ENCODE measurements around the gene CRYGC. TPM values are rescaled to one million over a fixed set of nuclear protein-coding genes. Genes with fewer than 3 reads are reported as not detected.

The CRYGC gene
- total and polyA plus RNA-seq, 2 of the 8 experiments (the other 6 are each of a cell fraction or from before 2014, with no cell fraction given): not detected

DNA sequence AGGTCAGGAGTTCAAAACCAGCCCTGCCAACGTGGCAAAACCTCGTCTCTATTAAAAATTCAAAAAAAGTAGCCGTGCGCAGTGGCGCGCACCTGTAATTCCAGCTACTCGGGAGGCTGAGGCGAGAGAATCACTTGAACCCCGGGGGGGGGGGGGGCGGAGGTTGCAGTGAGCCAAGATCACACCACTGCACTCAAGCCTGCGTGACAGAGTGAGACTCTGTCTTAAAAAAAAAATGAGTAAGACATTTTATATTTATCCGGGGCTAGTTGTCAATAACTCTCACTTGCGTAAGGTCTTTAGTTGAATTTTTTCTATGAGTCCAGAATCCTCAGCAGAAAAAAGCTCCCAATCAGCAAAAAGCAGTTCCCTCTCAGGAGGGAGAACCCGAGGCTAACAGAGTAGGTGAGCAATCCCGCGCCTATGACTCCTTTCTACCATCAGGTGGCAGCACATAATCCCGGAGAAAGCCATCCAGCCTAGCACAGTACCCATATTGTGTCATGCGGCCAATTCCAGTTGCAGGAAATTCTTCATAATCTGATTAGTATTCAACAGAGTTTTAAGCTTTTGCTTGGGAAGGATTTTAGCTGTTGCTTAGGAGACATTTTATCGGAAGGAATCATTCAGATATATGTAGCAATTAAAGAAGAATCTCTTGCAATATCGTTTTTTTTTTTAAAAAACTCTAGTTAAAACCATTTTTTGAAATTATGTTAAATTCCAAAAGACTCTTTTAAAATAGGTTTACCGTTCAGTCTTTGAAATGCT is 45.6 kb upstream of the CRYGC start (continued):
- TF ChIP-seq, protein P1, sequence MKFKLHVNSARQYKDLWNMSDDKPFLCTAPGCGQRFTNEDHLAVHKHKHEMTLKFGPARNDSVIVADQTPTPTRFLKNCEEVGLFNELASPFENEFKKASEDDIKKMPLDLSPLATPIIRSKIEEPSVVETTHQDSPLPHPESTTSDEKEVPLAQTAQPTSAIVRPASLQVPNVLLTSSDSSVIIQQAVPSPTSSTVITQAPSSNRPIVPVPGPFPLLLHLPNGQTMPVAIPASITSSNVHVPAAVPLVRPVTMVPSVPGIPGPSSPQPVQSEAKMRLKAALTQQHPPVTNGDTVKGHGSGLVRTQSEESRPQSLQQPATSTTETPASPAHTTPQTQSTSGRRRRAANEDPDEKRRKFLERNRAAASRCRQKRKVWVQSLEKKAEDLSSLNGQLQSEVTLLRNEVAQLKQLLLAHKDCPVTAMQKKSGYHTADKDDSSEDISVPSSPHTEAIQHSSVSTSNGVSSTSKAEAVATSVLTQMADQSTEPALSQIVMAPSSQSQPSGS (IDR thresholded peaks at IDR 0.05; ENCODE audit: low read length): no peak
- TF ChIP-seq SAP30 (IDR thresholded peaks at IDR 0.05; ENCODE audit: insufficient read depth, insufficient replicate concordance, low read length): no peak
- TF ChIP-seq CREB1 (IDR thresholded peaks at IDR 0.05): peak; percentile 38; the same call in 1 of the 2 replicates
- no peak for TF ChIP-seq KDM4A (IDR thresholded peaks at IDR 0.05; ENCODE audit: low read depth, low read length, severe bottlenecking)
- no peak for TF ChIP-seq BCL11A (IDR thresholded peaks at IDR 0.05; ENCODE audit: low read depth in 2 of 2, low read length in 2 of 2)
- TF ChIP-seq HDAC6 (IDR thresholded peaks at IDR 0.05; ENCODE audit: low read depth, low read length): no peak
- no peak for TF ChIP-seq NRF1 (IDR thresholded peaks at IDR 0.05; ENCODE audit: low read depth, low read length)
- TF ChIP-seq RAD21 (IDR thresholded peaks at IDR 0.05 in 1 of 2, conservative IDR thresholded peaks at IDR 0.05 in 1 of 2; ENCODE audit: low read depth in 2 of 2, low read length in 2 of 2): peak; percentile 81 to 86

Measured in H1 (cell line).